TTC549 (cell line): ENCODE results near the gene RHO.
"Not testable (repeated sequence)": the region's sequence is repeated elsewhere in the genome, so short reads cannot be mapped to it uniquely, and the experiment has no call there.

Experiments used
- FAIRE-seq: peaks from 2 replicates; lab custom pipeline; 2012; peaks lifted over from hg19 to GRCh38; lab: Jason Lieb, UNC

Gene RHO

DNA sequence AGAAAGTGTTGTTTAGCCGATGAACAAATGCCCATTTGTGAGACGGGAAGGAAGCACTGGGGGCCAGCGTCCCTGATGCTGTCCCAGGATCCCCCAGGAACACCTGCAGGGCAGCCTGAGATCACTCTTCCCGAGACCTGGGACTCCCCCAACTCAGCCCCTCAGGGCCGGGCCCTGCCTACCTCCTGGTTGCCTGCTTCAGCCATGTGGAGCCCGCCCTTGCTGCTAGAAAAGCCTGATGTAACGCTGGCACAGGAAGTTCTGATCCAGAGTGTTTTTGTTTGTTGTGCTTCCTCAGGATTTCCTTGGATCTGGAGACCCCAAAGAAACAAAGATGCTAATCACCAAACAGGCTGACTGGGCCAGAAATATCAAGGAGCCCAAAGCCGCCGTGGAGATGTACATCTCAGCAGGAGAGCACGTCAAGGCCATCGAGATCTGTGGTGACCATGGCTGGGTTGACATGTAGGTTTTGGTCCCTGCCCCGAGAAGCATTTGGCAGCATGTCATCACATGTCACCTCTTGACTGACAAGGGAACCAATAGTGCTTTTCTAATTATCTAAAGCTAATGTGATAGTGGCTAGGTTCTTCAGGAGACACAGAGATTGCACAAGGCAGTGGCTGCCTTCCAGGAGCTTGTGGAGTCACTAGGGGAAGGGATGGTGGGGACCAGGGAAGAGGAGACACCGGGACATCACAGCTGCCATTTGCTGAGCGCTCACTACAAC is 28.7 kb upstream of the RHO start:
- FAIRE-seq = not testable (repeated sequence)

DNA sequence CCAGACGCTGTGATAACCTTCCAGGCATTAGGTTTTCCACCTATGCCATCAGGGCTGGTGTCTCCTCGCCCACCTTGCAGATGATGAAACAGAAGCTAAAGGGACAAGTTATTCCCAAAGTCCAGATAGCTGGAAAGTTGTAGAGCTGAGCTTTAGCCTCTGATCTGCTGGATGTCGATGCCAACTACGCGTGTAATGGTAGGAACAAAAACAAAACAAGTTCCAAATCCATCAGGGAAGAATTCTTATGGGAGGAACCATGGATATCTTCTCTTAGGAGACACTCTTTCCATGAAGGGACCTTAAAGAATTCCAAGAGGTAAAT is 28.1 kb upstream of the RHO start:
- no peak for FAIRE-seq

DNA sequence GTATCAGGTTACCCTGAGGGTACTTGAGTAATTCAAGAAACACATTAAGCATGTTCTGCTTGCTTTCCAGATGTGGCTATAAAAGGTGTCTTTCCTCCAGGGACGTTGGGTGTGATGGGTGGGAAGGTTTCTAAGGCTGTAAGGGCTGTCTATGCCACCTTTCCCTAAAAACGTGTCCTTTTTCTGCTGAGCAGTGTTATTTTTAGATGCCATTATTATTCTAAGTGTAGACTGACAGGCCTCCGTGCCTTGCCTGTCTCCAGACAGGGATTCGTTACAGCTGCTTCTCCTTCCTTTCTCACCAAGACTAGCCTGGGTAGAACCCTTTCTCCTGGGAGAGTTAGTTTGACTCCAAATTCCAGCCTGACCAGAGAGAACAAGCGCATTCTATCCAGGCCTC is 26.8 kb upstream of the RHO start:
- no peak for FAIRE-seq

DNA sequence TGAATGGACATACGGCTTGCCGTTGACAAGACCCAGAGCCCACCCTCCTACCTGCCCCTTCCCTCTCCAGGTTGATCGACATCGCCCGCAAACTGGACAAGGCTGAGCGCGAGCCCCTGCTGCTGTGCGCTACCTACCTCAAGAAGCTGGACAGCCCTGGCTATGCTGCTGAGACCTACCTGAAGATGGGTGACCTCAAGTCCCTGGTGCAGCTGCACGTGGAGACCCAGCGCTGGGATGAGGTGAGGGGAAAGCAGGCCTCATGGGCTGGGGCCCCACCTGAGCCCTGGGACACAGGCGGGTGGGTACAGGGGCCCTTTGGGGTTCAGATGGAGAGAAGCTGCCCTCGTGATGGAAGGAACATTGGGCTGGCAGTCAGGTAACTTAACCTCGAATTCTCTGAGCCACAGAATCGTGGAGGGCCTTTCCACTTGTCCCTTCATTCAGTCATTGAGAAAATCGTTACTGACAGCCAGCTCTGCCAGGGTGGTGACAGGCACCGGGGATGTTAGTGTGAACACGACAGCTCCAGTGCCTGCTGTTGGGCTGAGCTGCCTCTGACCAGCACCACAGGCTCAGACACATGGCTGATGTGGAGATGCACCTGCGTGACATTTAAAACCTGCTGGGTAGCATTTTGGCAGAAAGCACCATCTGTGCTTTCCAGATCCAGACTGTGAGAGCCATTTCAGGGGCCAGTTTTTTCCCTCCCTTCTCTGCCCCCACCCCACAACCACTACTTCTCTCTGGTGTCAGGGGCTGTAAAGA is 25.6 kb upstream of the RHO start:
- no peak for FAIRE-seq

DNA sequence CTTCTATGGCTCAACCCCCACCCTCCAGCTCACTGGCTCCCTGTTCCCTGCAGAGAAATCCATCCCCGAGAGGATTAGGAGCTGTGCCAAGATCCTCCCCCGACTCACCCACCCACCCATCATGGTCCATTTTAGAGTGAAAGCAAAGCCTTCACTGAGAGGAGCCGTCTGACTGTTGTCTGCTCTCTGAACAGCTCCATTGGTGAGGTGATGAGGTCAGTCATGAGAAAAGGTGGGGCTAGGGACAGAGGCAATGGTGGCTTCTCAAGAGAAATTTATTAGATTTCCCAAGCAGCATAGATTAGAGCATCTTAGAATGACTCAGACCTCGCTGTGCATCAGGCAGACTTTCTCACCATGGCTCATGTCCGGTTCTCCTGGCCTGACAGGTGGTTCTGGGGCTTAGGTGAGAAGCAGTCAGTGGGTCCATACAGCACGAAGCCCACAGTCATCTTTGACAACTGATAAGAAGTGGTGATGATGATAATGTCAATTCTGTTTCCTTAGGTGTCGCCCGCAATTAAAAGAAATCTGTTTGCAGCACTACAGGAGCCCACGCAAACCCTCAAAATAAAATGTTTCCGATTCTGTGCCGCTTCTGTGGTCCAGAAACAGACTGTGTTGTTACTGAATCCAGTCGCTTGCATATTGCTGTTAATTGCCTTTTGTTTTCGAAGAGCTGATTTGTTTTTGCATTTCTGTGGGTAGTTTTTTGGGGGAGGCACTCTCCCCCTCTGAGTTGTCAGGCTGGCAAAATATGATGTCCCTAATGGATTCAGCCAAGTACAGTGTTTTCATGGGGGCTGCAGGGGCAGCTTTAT is 24.8 kb upstream of the RHO start:
- FAIRE-seq = no peak

DNA sequence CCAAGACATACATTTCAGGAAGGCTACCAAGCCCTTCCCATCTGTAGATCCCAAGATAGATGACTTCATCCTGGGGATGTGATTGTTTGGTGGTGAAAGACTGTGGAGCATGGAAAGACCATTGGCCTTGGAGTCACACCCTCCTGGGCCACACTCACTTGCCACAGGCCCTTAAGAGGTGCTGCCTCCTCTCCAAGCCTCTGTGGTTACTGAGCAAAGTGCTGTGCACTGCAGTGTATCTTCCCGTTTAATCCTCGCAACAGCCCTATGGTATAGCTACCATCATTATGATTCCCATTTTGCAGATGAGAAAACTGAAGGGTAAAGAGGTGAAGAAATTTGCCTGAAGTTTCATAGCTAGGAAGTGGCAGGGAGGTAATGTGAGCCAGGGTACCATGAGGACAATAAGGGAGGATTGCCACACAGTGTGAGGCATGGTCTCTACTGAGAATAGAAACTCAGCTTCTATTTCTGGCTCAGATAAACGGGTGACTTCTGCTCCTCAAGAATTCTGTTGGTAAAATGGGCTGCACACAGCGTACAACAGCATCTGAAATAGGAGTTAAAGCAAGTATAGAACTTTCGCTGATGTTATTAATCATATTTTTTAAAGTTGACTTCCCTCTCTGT is 23.9 kb upstream of the RHO start:
- no peak for FAIRE-seq

DNA sequence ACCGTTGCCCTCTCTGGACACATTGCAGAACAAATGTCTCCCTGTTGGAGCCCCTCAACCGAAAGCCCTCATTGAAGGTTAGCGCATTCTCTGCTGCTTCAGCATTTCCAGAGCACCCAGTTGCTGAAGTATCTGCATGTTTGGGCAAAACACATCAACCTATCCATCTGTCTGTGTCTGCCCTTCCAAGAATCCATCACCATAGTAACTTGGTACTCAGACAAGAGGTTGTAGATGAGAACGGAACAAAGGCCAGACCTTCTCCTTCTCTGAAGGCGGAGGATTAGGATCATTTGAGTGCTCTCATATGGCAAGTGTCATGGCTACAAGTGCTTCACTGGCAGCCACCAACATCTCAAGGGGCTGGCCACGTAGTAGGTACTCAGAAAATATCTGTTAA is 23.1 kb upstream of the RHO start:
- no peak for FAIRE-seq

DNA sequence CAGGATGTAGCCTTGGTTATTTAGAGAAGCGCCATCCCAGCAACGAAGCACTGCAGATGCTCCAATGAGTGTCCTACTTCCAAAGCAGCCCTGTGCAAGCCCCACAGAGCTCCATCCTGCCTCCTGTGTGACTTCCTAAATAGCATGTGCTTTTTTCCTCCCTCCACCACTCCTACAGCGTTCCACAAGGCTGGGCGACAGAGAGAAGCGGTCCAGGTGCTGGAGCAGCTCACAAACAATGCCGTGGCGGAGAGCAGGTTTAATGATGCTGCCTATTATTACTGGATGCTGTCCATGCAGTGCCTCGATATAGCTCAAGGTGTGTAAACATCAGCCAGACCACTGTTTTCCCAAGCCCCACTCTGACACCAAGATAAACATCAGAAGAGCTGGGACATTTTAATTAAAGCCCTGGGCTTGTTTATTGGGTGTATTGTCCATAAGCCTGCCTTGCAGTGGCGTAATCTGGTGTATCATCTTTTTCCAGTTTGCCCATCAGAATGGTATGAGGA is 22.2 kb upstream of the RHO start:
- FAIRE-seq = no peak

DNA sequence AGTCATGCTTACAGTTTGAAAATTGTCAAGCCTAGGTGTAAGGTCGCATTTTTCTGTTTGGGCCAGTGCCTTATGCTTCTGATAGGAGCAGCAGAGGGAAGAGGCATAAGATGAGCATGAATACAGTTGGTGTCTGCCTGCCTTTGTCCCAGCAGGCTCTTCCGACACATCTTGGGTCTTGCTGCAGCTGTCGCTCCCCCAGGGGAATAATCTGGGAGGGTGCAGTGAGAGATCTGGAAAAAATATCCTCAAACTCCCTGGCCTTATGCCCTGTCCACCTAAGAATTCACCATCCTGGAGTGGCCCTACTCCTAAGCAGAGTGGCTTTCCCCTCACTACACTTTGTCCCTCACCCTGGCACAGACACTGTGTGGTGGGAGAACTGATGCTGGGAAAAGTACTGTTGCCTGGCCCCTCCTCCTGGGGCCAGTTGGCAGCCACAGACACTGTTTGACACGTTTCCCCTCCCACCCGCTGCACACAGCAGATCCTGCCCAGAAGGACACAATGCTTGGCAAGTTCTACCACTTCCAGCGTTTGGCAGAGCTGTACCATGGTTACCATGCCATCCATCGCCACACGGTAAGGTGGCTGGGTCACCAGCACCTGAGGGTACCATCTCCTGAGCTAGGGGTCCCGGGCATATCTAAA is 21.1 kb upstream of the RHO start:
- FAIRE-seq = no peak

DNA sequence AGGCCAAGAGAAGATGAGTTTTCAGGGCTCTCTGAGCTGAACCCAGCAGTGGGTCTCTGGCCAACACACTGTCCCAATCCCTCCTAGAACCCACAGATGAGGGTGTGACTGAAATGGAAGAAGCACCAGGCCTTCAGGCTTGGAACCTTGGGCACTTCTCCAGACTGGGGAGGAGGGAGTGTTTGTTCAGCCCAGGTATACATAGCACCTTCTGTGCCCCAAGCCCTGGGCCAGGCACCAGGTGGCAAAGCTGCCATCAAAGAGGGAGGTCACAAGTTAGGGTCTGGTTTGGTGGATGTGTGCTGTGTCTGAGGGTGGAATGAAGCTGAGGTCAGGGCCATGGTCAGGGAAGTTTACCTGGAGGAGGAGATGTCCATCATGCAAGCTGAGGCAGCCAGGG is 15.8 kb upstream of the RHO start:
- no peak for FAIRE-seq

DNA sequence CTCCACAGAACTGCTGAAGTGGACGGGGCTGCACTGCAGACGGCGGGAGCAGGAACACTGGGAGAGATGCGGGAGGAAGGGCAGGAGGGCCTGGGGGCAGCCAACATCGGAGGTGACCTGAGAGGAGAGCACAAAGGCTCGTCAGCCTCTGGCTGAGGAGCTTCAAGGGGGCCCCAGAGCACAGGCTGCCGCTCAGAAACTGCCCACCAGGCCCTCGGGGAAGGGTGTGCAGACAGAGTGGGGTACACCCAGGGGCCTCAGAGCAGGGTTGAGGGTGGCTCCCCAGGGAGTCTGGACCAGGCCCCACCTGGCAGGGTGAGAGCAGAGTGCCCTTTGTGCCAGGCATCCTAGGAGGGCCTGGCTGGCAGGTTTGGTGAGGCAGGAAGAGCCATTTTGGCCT is 14.7 kb upstream of the RHO start:
- FAIRE-seq = no peak

DNA sequence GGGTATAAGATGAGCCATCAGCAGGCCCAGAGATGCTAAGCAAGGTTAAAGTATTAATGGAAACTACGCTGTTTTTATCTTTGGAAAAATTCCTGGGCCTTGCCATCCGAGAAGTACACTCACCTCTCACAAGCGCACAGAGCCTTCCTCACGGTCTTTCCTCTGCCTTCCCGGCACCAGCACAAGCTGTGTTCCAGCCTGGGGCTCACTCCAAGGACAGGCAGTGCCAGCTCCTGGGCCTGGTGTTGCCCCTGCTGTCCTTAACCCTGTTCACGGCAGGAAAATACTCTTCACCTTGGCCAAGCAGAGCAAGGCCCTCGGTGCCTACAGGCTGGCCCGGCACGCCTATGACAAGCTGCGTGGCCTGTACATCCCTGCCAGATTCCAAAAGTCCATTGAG is 14.3 kb upstream of the RHO start:
- FAIRE-seq = no peak

DNA sequence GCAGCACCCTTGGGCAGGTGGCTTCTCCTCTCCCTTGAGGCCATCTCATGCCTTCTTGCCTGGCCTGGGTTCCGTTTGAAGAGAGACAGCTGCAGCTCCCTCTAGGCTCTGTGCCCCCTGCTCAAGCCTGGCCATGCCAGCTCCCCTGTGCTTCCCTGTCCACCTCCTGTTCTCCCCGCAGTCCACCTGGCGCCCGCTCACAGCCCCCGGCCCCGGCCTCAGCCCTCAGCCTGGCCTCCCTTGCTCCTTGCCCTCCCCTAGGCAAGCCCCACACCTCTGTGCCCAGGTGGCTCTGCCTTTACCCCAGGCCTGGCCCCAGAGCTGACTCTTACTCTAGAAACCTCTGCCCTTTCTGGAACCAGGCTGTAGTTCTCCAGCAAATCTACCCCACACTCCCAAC is 13.9 kb upstream of the RHO start:
- FAIRE-seq = no peak

DNA sequence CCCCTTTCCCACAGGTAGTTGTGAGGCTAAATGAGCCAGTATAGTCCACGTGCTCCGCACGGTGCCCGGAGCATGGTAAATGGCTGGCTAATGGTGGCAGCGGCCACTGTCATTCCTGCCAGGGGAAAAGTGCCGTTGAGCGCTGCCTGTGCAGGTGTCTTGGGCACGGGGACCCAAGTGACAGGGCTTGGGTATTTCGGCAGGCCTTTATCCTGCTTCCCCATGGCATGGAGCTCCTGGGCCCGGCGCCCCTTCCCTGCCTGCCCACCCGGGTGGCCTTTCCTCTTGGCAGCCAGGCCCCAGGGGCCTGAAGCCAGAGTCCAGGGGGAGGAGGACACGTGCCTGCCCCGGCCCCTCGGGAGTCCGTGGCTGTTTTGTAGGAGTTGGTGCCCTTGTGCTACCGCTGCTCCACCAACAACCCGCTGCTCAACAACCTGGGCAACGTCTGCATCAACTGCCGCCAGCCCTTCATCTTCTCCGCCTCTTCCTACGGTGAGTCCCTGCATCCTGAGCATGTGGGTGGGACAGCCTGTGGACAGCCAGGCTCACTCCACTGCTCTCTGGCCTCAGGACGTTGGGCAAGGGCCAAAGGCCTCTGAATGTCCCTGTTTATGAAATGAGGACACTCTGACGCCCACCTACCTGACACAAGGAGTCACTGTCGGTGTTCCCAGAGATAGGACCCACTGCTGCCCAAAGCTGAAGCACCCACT is 13.2 kb upstream of the RHO start:
- FAIRE-seq = not testable (repeated sequence)

DNA sequence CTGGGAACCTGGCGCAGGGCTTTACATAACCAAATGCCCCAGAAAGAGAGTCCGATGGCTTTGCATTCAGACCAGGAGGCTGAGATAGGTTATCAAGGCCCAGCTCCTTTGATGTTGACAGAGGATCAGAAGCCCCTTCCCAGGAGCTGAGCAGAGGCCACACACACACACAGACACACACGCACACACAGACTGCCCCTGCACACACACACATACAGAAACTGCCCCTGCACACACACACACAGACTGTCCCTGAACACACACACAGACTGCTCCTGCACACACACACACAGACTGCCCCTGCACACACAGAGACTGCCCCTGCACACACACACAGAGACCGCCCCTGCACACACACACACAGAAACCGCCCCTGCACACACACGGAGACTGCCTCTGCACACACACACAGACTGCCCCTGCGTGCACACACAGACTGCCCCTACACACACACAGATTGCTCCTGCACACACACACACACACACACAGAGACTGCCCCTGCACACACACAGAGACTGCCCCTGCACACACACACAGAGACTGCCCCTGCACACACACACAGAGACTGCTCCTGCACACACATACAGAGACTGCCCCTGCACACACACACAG is 12.5 kb upstream of the RHO start:
- FAIRE-seq = not testable (repeated sequence)

DNA sequence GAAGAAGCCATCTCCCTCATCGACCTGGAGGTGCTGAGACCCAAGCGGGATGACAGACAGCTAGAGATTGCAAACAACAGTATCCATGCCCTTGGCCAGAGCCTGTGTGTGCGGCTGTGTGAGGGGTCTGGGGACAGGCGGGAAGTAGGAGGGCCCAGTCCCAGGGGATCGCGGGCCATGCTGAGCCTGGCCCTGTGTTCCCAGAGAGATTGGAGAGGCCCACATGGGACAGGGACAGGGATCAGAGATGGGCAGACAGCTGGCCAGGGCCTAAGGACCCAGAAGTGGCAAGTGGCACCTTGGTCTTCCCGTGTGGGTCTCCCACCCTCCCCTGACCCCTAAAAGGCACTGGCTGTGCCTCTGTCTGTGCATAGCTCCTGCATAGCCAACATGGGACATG is 10.9 kb upstream of the RHO start:
- no peak for FAIRE-seq

DNA sequence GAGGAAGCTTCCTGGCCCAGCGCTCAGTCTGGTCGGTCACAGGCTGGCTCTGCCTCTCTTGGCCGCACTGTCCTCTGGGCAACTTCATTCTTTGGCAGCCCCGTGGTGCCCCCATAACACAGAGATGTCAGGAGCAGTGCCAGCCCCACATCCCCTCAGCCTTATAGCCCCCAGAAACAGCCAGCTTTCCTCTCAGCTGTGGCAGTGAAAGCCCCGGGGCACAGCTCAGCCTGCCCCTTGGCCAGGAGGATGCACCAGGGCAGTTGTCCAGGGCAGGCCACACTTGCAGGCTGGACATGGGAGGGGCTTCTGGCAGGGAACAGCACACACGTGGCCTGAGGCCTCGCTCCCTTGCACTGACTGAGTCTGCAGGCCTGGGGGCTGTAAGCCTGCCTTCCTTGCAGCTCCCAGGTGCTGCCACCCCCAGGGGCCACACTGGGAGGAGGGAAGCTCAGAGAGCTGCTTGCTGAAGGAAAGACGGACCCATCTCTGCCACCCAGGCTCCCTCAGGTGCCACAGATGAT is 10.3 kb upstream of the RHO start:
- FAIRE-seq = no peak

DNA sequence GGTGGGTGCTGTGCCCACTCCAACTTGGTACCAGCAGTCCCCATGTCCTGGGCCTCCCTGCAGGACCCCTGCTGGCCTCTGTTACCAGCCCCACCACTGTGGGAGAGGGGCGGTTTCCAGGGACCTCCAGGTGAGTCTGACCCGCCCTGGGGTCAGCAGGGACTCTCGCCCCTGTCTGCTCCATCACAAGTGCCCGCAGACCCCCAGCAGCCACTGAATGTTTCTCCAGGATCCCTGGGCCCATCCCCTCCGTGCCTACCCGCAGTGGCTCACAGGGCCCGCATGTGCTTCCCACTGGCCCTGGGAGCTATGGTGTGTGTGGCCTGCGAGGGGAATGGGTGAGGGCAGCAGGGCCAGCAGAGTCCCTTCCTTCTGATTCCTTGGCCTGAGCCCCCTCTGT is 9.9 kb upstream of the RHO start:
- no peak for FAIRE-seq

DNA sequence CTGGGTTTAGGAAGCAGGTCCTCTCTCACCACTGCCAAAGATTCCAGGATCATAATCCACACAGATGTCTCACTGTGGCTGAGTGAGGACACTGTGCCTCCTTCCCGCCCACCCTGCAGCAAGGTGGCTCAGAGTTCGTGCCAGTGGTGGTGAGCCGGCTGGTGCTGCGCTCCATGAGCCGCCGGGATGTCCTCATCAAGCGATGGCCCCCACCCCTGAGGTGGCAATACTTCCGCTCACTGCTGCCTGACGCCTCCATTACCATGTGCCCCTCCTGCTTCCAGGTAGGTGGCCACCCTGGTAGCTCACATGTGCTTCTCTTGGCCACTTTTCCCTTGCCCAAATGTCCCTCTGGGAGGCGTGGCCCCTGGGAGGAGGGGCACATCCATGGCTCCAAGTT is 9.0 kb upstream of the RHO start:
- no peak for FAIRE-seq

DNA sequence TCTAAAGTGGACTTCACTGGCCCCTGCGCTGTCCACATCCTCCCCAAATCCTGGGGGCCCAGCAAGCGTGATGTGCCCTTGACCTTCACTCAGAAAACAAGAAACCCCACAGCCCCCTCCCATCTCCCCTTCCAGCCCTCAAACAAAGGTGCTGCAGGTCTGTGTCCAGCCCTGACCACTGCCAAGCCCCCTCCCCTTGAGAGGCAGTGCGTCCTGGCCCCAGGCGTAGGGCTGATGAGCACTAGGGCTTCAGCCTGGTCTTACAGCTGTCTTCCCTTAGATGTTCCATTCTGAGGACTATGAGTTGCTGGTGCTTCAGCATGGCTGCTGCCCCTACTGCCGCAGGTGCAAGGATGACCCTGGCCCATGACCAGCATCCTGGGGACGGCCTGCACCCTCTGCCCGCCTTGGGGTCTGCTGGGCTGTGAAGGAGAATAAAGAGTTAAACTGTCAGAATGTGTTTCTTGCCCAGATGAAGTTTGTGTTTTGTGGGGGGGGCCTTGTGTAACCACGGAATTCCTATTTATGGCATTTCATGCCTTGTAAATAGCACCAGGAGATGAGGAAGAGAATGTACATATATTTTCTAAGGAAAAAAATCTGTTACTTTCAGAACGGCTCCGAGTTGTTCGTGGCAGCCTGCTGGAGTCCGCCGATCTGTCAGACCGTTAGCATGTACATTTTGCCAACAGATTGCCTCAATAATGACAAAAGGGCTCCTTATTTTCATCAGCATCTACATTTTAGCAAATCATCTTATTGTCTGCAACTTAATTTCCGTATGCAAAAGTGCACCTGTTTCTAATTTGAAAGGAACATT is 8.3 kb upstream of the RHO start:
- FAIRE-seq = no peak
